ENCODE results near the gene MCM3AP.

The MCM3AP gene

GRCh38 chr21:46217511-46218196, 67.8 kb downstream of the MCM3AP start:
- DNase-seq (ENCODE audit: low read depth), result no peak

- no peak for DNase-seq (ENCODE audit: low read depth)
Observed at GRCh38 chr21:46216132-46216747, 69.2 kb downstream of the MCM3AP start.

GRCh38 chr21:46215436-46216131, 69.8 kb downstream of the MCM3AP start:
- no peak for DNase-seq (ENCODE audit: low read depth)

- DNase-seq (ENCODE audit: low read depth), result no peak
Observed at GRCh38 chr21:46214478-46215340, 70.7 kb downstream of the MCM3AP start.

GRCh38 chr21:46213620-46214286, 71.7 kb downstream of the MCM3AP start:
- DNase-seq (ENCODE audit: low read depth), result peak; percentile 31

- DNase-seq (ENCODE audit: low read depth), result no peak
Observed at GRCh38 chr21:46212721-46213484, 72.5 kb downstream of the MCM3AP start.

GRCh38 chr21:46211786-46212720, 73.4 kb downstream of the MCM3AP start:
- DNase-seq (ENCODE audit: low read depth), result no peak

- DNase-seq (ENCODE audit: low read depth), result no peak
Observed at GRCh38 chr21:46211376-46211775, 74.0 kb downstream of the MCM3AP start.

GRCh38 chr21:46210378-46211136, 74.9 kb downstream of the MCM3AP start:
- DNase-seq (ENCODE audit: low read depth), result no peak

GRCh38 chr21:46208761-46209721, 76.4 kb downstream of the MCM3AP start:
- DNase-seq (ENCODE audit: low read depth), result no peak

- DNase-seq (ENCODE audit: low read depth), result no peak
Observed at GRCh38 chr21:46207920-46208591, 77.4 kb downstream of the MCM3AP start.

GRCh38 chr21:46207006-46207919, 78.1 kb downstream of the MCM3AP start:
- DNase-seq (ENCODE audit: low read depth), result no peak

GRCh38 chr21:46206163-46207005, 79.0 kb downstream of the MCM3AP start:
- DNase-seq (ENCODE audit: low read depth), result no peak

GRCh38 chr21:46205766-46206162, 79.6 kb downstream of the MCM3AP start:
- no peak for DNase-seq (ENCODE audit: low read depth)

- no peak for DNase-seq (ENCODE audit: low read depth)
Observed at GRCh38 chr21:46205166-46205565, 80.2 kb downstream of the MCM3AP start.

All from amniotic epithelial cell (primary cell).